Measurements from ENCODE around the gene SULT6B1. TPM values are rescaled to one million over a fixed set of nuclear protein-coding genes. Genes with fewer than 3 reads are reported as not detected.

Gene SULT6B1
- total RNA-seq, 1 donor from 2014 or later: not detected

DNA sequence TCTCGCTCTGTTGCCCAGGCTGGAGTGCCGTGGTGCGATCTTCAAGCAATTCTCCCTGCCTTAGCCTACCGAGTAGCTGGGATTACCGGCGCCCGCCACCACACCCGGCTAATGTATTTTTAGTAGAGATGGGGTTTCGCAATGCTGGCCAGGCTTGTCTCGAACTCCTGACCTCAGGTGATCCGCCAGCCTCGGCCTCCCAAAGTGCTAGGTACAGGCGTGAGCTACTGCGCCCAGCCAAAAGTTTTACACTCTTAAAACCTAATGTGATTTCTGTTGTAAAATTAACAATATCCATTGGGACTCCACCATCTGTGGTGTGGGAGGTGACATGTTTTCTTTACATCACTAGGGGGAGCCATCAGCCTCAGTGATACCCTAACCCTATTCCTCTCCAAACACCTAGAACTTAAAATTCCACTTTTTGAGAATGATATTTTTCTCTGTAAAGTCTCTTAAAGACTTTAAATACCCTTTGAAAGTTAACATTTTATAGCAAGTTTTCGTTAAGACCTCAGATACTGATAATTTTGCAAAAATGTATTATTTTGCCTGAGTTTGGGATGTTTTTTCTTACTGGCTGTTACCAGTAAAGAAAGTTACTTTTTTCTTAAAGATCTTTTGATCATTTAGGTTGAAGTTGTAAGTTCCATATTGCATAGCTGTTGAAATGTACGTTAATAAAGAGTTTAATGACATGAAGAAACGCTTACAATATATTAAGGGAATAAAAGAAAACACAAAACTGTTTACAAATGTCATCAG lies 20.1 kb downstream of the SULT6B1 start:
- peaks cover 6% of the 10 kb centered on the region for H3K9me3 Mint-ChIP-seq (ENCODE audit: unreplicated experiment)
- DNase-seq (ENCODE audit: low spot score): peak; percentile 27
- no peak overlapping the region for H3K4me3 Mint-ChIP-seq (ENCODE audit: unreplicated experiment)
- peak; percentile 84 for TF ChIP-seq CTCF (IDR thresholded peaks at IDR 0.05; ENCODE audit: unreplicated experiment)
- no peaks in the 10 kb centered on the region for H3K4me1 Mint-ChIP-seq (ENCODE audit: unreplicated experiment)
- peaks cover 2% of the 10 kb centered on the region for H3K27me3 Mint-ChIP-seq (ENCODE audit: unreplicated experiment)
- no peak overlapping the region for H3K27ac Mint-ChIP-seq (ENCODE audit: unreplicated experiment)
- H3K36me3 Mint-ChIP-seq (ENCODE audit: low read depth, unreplicated experiment): peaks cover 5% of the 10 kb centered on the region

DNA sequence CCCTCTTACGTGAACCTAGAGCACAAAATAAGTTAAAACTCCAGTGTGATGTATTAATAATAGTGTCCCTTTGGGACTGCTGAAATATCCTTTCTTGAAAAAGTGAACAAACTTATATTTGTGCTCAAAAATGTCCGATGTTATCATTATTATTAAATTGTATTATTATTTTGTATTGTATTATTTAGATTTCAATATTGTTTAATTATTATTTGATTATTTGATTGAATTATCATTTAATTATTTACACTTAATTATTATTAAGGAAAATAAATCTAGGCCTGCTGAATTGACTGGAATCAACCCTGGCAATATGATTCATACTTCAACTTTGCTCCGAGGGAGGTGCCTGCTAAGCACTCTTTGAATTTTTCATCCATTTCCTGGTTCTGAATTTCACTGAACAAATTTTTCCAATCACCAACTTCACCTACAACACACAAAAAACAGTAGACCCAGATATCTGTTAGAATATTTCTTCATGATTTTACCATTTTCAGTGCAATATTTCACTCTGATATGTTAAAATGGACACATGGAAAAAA lies 20.8 kb downstream of the SULT6B1 start:
- no peak for DNase-seq (ENCODE audit: low spot score)
- H3K4me1 Mint-ChIP-seq (ENCODE audit: unreplicated experiment): no peaks in the 10 kb centered on the region
- peaks cover 2% of the 10 kb centered on the region for H3K27me3 Mint-ChIP-seq (ENCODE audit: unreplicated experiment)
- peaks cover 5% of the 10 kb centered on the region for H3K36me3 Mint-ChIP-seq (ENCODE audit: low read depth, unreplicated experiment)
- peaks cover 6% of the 10 kb centered on the region for H3K9me3 Mint-ChIP-seq (ENCODE audit: unreplicated experiment)
- no peak overlapping the region for H3K4me3 Mint-ChIP-seq (ENCODE audit: unreplicated experiment)
- no peak overlapping the region for H3K27ac Mint-ChIP-seq (ENCODE audit: unreplicated experiment)
- TF ChIP-seq CTCF (IDR thresholded peaks at IDR 0.05; ENCODE audit: unreplicated experiment): no peak

DNA sequence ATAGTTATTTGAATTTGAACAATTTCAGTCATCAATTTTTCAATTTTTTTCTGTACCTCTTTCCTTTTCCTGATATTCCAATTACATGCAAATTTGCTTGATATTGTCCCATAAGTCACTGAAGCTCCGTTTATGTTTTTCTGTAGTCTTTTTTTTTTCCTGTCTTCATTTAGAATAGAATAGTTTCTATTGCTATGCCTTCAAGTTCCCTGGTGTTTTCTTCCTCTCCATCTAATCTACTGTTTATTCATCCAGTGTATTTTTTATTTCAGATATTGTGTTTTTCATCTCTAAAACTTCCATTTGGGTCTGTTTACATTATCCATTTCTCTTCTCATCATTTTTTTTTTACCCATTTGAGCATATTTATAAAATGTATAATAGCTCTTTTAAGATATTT lies 23.7 kb downstream of the SULT6B1 start:
- H3K4me1 Mint-ChIP-seq (ENCODE audit: unreplicated experiment): no peaks in the 10 kb centered on the region
- H3K27ac Mint-ChIP-seq (ENCODE audit: unreplicated experiment): no peak overlapping the region
- no peak for TF ChIP-seq CTCF (IDR thresholded peaks at IDR 0.05; ENCODE audit: unreplicated experiment)
- no peak overlapping the region for H3K4me3 Mint-ChIP-seq (ENCODE audit: unreplicated experiment)
- peaks cover 2% of the 10 kb centered on the region for H3K27me3 Mint-ChIP-seq (ENCODE audit: unreplicated experiment)
- peaks cover 5% of the 10 kb centered on the region for H3K36me3 Mint-ChIP-seq (ENCODE audit: low read depth, unreplicated experiment)
- H3K9me3 Mint-ChIP-seq (ENCODE audit: unreplicated experiment): peaks cover 6% of the 10 kb centered on the region
- no peak for DNase-seq (ENCODE audit: low spot score)

DNA sequence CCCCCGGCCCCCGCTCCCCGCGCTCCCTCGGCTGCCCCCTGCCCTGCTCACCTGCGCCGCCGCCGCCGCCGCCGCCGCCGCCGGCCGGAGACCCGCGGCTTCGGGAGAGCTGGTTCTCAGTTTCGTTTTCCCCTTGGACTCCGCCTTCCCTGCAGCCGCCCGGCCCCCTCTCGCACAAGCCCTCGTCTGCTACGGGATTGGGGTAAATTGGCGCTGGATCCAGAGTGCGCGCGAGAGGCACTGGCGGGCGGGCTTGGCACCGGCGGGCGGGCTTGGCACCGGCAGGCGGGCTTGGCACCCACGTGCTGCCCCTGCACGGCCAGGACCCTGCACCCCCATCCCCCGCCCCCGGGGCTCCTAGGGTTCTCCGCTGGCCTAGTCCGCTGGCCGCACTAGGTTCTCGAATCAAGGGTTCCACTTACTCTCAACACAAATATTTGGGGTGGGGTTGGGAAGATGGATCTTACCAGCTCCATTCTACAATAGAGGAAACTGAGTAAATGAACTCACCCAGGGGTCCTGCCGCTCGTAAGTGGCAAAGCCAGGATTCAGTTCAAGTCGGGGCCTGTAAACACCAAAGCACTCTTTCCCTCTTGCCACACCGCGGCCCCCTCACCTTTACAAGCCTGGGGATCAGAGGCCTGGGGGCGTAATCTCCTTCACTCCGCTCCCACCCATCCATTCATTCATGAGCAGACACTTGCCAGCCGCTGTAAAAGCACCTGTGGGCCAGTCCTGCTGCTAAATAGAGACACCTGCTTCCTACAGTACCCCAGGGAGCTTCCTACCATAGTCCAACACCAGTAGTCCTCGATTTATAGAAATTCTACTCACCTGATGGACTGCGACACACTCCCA lies 31.4 kb downstream of the SULT6B1 start, which contains the start of gene EIF2AK2:
EIF2AK2 (minus strand) TSS at position 124 of the 858 bp plus-strand sequence. CDS start 9,174 bp downstream, outside the sequence.
- H3K27ac Mint-ChIP-seq (ENCODE audit: unreplicated experiment): peak within 1 kb of the TSS; percentile 83
- DNase-seq (ENCODE audit: low spot score): peak; percentile 78
- H3K9me3 Mint-ChIP-seq (ENCODE audit: unreplicated experiment): no peaks in the 10 kb centered on the region
- peaks cover 2% of the 10 kb centered on the region for H3K27me3 Mint-ChIP-seq (ENCODE audit: unreplicated experiment)
- no peak for TF ChIP-seq CTCF (IDR thresholded peaks at IDR 0.05; ENCODE audit: unreplicated experiment)
- H3K36me3 Mint-ChIP-seq (ENCODE audit: low read depth, unreplicated experiment): peaks cover 13% of the 10 kb centered on the region
- peaks cover 28% of the 10 kb centered on the region for H3K4me1 Mint-ChIP-seq (ENCODE audit: unreplicated experiment)
- peak within 1 kb of the TSS; percentile 91 for H3K4me3 Mint-ChIP-seq (ENCODE audit: unreplicated experiment)

Data from endothelial cell (in vitro differentiated cells).